OCI-LY1 (cell line): ENCODE results near the gene FGF3.

Experiments used
- H2AFZ ChIP-seq: fragments of 200-600 bp; sonication (generic), shearing (Covaris generic); 2 replicates; pipeline ENCODE4 v1.6.0; 2014; ENCODE audit warnings: antibody characterized with exemption, mild to moderate bottlenecking, low read length
- H3F3A ChIP-seq: fragments of 200-600 bp; sonication (generic), shearing (Covaris generic); 2 replicates; pipeline ENCODE4 v1.6.0; 2014; ENCODE audit warnings: mild to moderate bottlenecking, antibody characterized with exemption, low read length, moderate library complexity; ENCODE audit not compliant: insufficient read depth
- H3K27ac ChIP-seq: fragments of 200-600 bp; sonication (generic); 2 replicates; pipeline ENCODE4 v1.5.1; 2014; ENCODE audit warnings: low read length, mixed run types, mild to moderate bottlenecking, low read depth; ENCODE audit not compliant: poor library complexity, severe bottlenecking
- H3K27me3 ChIP-seq: fragments of 200-600 bp; sonication (generic); 2 replicates; pipeline ENCODE4 v1.6.0; 2014; ENCODE audit warnings: antibody characterized with exemption, mild to moderate bottlenecking, low read length, moderate library complexity; ENCODE audit not compliant: insufficient read depth
- H3K36me3 ChIP-seq: fragments of 200-600 bp; sonication (generic); 2 replicates; pipeline ENCODE4 v1.6.1; 2014; ENCODE audit warnings: mild to moderate bottlenecking, antibody characterized with exemption, low read length, moderate library complexity, mixed read lengths; ENCODE audit not compliant: insufficient read depth
- H3K4me1 ChIP-seq: fragments of 200-600 bp; sonication (generic); 2 replicates; pipeline ENCODE4 v1.5.1; 2014; ENCODE audit warnings: mild to moderate bottlenecking, low read length, moderate library complexity; ENCODE audit not compliant: insufficient read depth, severe bottlenecking
- H3K4me2 ChIP-seq: fragments of 200-600 bp; sonication (generic), shearing (Covaris generic); 2 replicates; pipeline ENCODE4 v1.6.1; 2014; ENCODE audit warnings: low read length
- H3K4me3 ChIP-seq: fragments of 200-600 bp; sonication (generic); 2 replicates; pipeline ENCODE4 v1.5.1; 2014; ENCODE audit warnings: low read length, low read depth, mild to moderate bottlenecking, mixed read lengths; ENCODE audit not compliant: poor library complexity, severe bottlenecking
- H3K79me2 ChIP-seq: fragments of 200-600 bp; shearing (Covaris generic); 2 replicates; pipeline ENCODE4 v1.6.1; 2016; ENCODE audit warnings: mixed run types, low read length, mixed read lengths; ENCODE audit not compliant: insufficient read depth
- H3K9ac ChIP-seq: fragments of 200-600 bp; sonication (generic), shearing (Covaris generic); 2 replicates; pipeline ENCODE4 v1.6.1; 2014; ENCODE audit warnings: mild to moderate bottlenecking, low read length, mixed read lengths
- H3K9me2 ChIP-seq: fragments of 200-600 bp; sonication (generic), shearing (Covaris generic); 2 replicates; pipeline ENCODE4 v1.6.1; 2014; ENCODE audit warnings: low read depth, mild to moderate bottlenecking, low read length, mixed read lengths
- H3K9me3 ChIP-seq: fragments of 200-600 bp; shearing (Covaris generic); 2 replicates; pipeline ENCODE4 v1.6.1; 2014; ENCODE audit warnings: low read length, mixed read lengths
- H4K20me1 ChIP-seq: fragments of 200-600 bp; sonication (generic), shearing (Covaris generic); 2 replicates; pipeline ENCODE4 v1.6.0; 2016; ENCODE audit warnings: mild to moderate bottlenecking, low read length; ENCODE audit not compliant: insufficient read depth
- CTCF ChIP-seq: fragments of 200-600 bp; sonication (generic), shearing (Covaris generic); IDR thresholded peaks from 2 replicates; pipeline ENCODE4 v1.5.1; 2017; ENCODE audit warnings: mild to moderate bottlenecking, antibody characterized with exemption, low read length, moderate library complexity, mixed read lengths
- EZH2 ChIP-seq: fragments of 200-600 bp; sonication (generic), shearing (Covaris generic); IDR thresholded peaks from 2 replicates; pipeline ENCODE4 v1.8.0; 2017; ENCODE audit warnings: borderline replicate concordance, mixed run types, mild to moderate bottlenecking, antibody characterized with exemption, low read length, moderate library complexity, mixed read lengths

The FGF3 gene

GRCh38 chr11:69760319-69760718 lies 58.9 kb downstream of the FGF3 start:
- Histone ChIP-seq H3K9me3 (no peaks in the 10 kb centered on the region), H3K4me2 (no peak overlapping the region), H3K36me3 (no peaks in the 10 kb centered on the region), H3K4me1 (no peaks in the 10 kb centered on the region), H3K27ac (no peak overlapping the region), H3K79me2 (no peaks in the 10 kb centered on the region), H3F3A (no peaks in the 10 kb centered on the region), H3K4me3 (no peak overlapping the region), H3K9me2 (no peaks in the 10 kb centered on the region), H2AFZ (no peak overlapping the region), H3K27me3 (no peaks in the 10 kb centered on the region; the same call in 1 of the 2 replicates), H4K20me1 (no peaks in the 10 kb centered on the region), H3K9ac (no peak overlapping the region)
- TF ChIP-seq CTCF: no peak
- TF ChIP-seq EZH2: no peak
